Measurements from ENCODE around the gene P2RY2. TPM values are rescaled to one million over a fixed set of nuclear protein-coding genes. Genes with fewer than 3 reads are reported as not detected.

Gene P2RY2
- total and polyA plus RNA-seq, 2 donors (not counting 1 experiment from before 2014, with no cell fraction given) = 0.12 to 0.37 TPM

- Histone ChIP-seq H3K4me2 (replicated peaks; ENCODE audit: low read depth, low read length, poor library complexity, severe bottlenecking) (no peak overlapping the region), H4K20me1 (ENCODE audit: control insufficient read depth, insufficient read depth, low read length, poor library complexity, severe bottlenecking) (no peaks in the 10 kb centered on the region), H2AFZ (ENCODE audit: insufficient read depth, low read depth, low read length, poor library complexity, severe bottlenecking) (no peak overlapping the region), H3K4me1 (ENCODE audit: control insufficient read depth in 2 of 2, insufficient read depth in 2 of 2, low read length in 2 of 2) (peaks cover 0 to 5% of the 10 kb centered on the region in 2 donors), H3K27ac (ENCODE audit: low read length in 2 of 2) (no peak overlapping the region), H3K36me3 (replicated peaks in 1 of 2; ENCODE audit: control extremely low read depth in 1 of 2, control insufficient read depth in 1 of 2, extremely low read depth in 1 of 2, insufficient read depth in 2 of 2, low read length in 1 of 2) (no peaks in the 10 kb centered on the region), H3K4me3 (ENCODE audit: control extremely low read depth in 1 of 5, extremely low read depth in 1 of 5, insufficient read depth in 1 of 5, low read depth in 2 of 5, low read length in 4 of 5) (no peak overlapping the region), H3K27me3 (replicated peaks in 1 of 4; ENCODE audit: control extremely low read depth in 1 of 4, control insufficient read depth in 3 of 4, insufficient read depth in 4 of 4, low read length in 3 of 4) (peaks cover 0 to 3% (median 0%) of the 10 kb centered on the region in 4 experiments), H3K9me3 (ENCODE audit: control extremely low read depth in 1 of 3, control insufficient read depth in 2 of 3, insufficient read depth in 1 of 3, low read length in 2 of 3) (no peaks in the 10 kb centered on the region), H3K79me2 (ENCODE audit: control insufficient read depth, insufficient read depth, low read length) (no peaks in the 10 kb centered on the region), H3K9ac (ENCODE audit: low read length) (no peak overlapping the region)
- Mint-ChIP-seq H3K9me3 (ENCODE audit: insufficient read depth) (no peaks in the 10 kb centered on the region), H3K27me3 (peaks cover 24% of the 10 kb centered on the region), H3K4me1 (peaks cover 2% of the 10 kb centered on the region), H3K4me3 (no peak overlapping the region), H3K27ac (no peak overlapping the region)
- TF ChIP-seq CTCF (IDR thresholded peaks at IDR 0.05) (no peak), EZH2 (IDR thresholded peaks at IDR 0.05; ENCODE audit: borderline replicate concordance, insufficient read depth, low read depth, low read length, poor library complexity, severe bottlenecking) (no peak)
- 96% methylated on average over 5 of the region's 8 CpGs for WGBS (ENCODE audit: insufficient coverage)
- ChIA-PET POLR2A (no interaction called here), CTCF (interaction anchor here (1.2 kb wide), 1 partner anchor 13 kb away, joined by 3 read pairs; no protein-coding TSS in a partner anchor)
- ATAC-seq (ENCODE audit: low read depth) (no peak), DNase-seq (no peak)
- intact Hi-C loops (cut with micrococcal nuclease) = no loop called here
These were observed 15.9 kb upstream of the P2RY2 start for GRCh38 chr11:73201888-73202780.

GRCh38 chr11:73203322-73203721, 14.8 kb upstream of the P2RY2 start:
- CTCF ChIA-PET = no interaction called here
- Mint-ChIP-seq H3K4me1 (peaks cover 2% of the 10 kb centered on the region), H3K27ac (no peak overlapping the region), H3K9me3 (ENCODE audit: insufficient read depth) (no peaks in the 10 kb centered on the region), H3K4me3 (no peak overlapping the region), H3K27me3 (peaks cover 24% of the 10 kb centered on the region)
- Histone ChIP-seq H3K79me2 (ENCODE audit: control insufficient read depth, insufficient read depth, low read length) (no peaks in the 10 kb centered on the region), H2AFZ (ENCODE audit: insufficient read depth, low read depth, low read length, poor library complexity, severe bottlenecking) (no peak overlapping the region), H3K9ac (ENCODE audit: low read length) (no peak overlapping the region), H4K20me1 (ENCODE audit: control insufficient read depth, insufficient read depth, low read length, poor library complexity, severe bottlenecking) (no peaks in the 10 kb centered on the region), H3K36me3 (replicated peaks in 1 of 2; ENCODE audit: control extremely low read depth in 1 of 2, control insufficient read depth in 1 of 2, extremely low read depth in 1 of 2, insufficient read depth in 2 of 2, low read length in 1 of 2) (no peaks in the 10 kb centered on the region), H3K4me1 (ENCODE audit: control insufficient read depth in 2 of 2, insufficient read depth in 2 of 2, low read length in 2 of 2) (peaks cover 0 to 5% of the 10 kb centered on the region in 2 donors), H3K4me2 (replicated peaks; ENCODE audit: low read depth, low read length, poor library complexity, severe bottlenecking) (no peak overlapping the region), H3K27ac (ENCODE audit: low read length in 2 of 2) (no peak overlapping the region), H3K9me3 (ENCODE audit: control extremely low read depth in 1 of 3, control insufficient read depth in 2 of 3, insufficient read depth in 1 of 3, low read length in 2 of 3) (no peaks in the 10 kb centered on the region), H3K27me3 (replicated peaks in 1 of 4; ENCODE audit: control extremely low read depth in 1 of 4, control insufficient read depth in 3 of 4, insufficient read depth in 4 of 4, low read length in 3 of 4) (peaks cover 0 to 3% (median 0%) of the 10 kb centered on the region in 4 experiments), H3K4me3 (ENCODE audit: control extremely low read depth in 1 of 5, extremely low read depth in 1 of 5, insufficient read depth in 1 of 5, low read depth in 2 of 5, low read length in 4 of 5) (no peak overlapping the region)
- intact Hi-C loops (cut with micrococcal nuclease) = no loop called here
- 98% methylated on average over 5 of the region's 6 CpGs for WGBS (ENCODE audit: insufficient coverage)
- ATAC-seq (ENCODE audit: low read depth) (no peak), DNase-seq (no peak)
- POLR2A ChIA-PET = no interaction called here
- TF ChIP-seq EZH2 (IDR thresholded peaks at IDR 0.05; ENCODE audit: borderline replicate concordance, insufficient read depth, low read depth, low read length, poor library complexity, severe bottlenecking) (no peak), CTCF (IDR thresholded peaks at IDR 0.05) (no peak)

All from B cell (primary cell).